GM18520 (cell line): ENCODE results near the gene TES.
"Not testable (repeated sequence)": the region's sequence is repeated elsewhere in the genome, so short reads cannot be mapped to it uniquely, and the experiment has no call there.

ENCODE experiments used
- ATAC-seq: cut with Tn5 transposase; IDR thresholded peaks from one replicate; pipeline ENCODE4 v1.9.1; 2021; ENCODE audit not compliant: unreplicated experiment

TES gene

GRCh38 chr7:116280803-116281202 is 70.5 kb downstream of the TES start:
- no peak for ATAC-seq

GRCh38 chr7:116283595-116284204 is 73.4 kb downstream of the TES start:
- no peak for ATAC-seq

- no peak for ATAC-seq
Observed at GRCh38 chr7:116284390-116284789, 74.1 kb downstream of the TES start.

GRCh38 chr7:116285252-116285651 is 74.9 kb downstream of the TES start:
- ATAC-seq: no peak

- ATAC-seq: no peak
Observed at GRCh38 chr7:116290740-116291139, 80.4 kb downstream of the TES start.

GRCh38 chr7:116291937-116292336 is 81.6 kb downstream of the TES start:
- no peak for ATAC-seq

- ATAC-seq: no peak
Observed at GRCh38 chr7:116292381-116292780, 82.0 kb downstream of the TES start.

- no peak for ATAC-seq
Observed at GRCh38 chr7:116293139-116293538, 82.8 kb downstream of the TES start.

GRCh38 chr7:116293633-116294032 is 83.3 kb downstream of the TES start:
- ATAC-seq: no peak

- ATAC-seq: not testable (repeated sequence)
Observed at GRCh38 chr7:116295903-116296302, 85.6 kb downstream of the TES start.

GRCh38 chr7:116298055-116298454 is 87.7 kb downstream of the TES start:
- ATAC-seq: no peak

GRCh38 chr7:116298576-116298975 is 88.2 kb downstream of the TES start:
- ATAC-seq: no peak

GRCh38 chr7:116305485-116306408 is 95.4 kb downstream of the TES start:
- no peak for ATAC-seq

GRCh38 chr7:116306409-116307048 is 96.2 kb downstream of the TES start:
- ATAC-seq: no peak

- ATAC-seq: no peak
Observed at GRCh38 chr7:116307253-116307652, 96.9 kb downstream of the TES start.
